Measurements from ENCODE around the gene AXDND1. TPM values are rescaled to one million over a fixed set of nuclear protein-coding genes. Genes with fewer than 3 reads are reported as not detected.
"Not testable (repeated sequence)": the region's sequence is repeated elsewhere in the genome, so short reads cannot be mapped to it uniquely, and the experiment has no call there.

AXDND1 gene
- polyA plus RNA-seq, 1 donor from 2014 or later, result 1.1 TPM

- no peak for TF ChIP-seq RAD21 (conservative IDR thresholded peaks at IDR 0.05)
- TF ChIP-seq CTCF (IDR thresholded peaks at IDR 0.05; ENCODE audit: poor library complexity, severe bottlenecking), result no peak
- TF ChIP-seq, protein P1, sequence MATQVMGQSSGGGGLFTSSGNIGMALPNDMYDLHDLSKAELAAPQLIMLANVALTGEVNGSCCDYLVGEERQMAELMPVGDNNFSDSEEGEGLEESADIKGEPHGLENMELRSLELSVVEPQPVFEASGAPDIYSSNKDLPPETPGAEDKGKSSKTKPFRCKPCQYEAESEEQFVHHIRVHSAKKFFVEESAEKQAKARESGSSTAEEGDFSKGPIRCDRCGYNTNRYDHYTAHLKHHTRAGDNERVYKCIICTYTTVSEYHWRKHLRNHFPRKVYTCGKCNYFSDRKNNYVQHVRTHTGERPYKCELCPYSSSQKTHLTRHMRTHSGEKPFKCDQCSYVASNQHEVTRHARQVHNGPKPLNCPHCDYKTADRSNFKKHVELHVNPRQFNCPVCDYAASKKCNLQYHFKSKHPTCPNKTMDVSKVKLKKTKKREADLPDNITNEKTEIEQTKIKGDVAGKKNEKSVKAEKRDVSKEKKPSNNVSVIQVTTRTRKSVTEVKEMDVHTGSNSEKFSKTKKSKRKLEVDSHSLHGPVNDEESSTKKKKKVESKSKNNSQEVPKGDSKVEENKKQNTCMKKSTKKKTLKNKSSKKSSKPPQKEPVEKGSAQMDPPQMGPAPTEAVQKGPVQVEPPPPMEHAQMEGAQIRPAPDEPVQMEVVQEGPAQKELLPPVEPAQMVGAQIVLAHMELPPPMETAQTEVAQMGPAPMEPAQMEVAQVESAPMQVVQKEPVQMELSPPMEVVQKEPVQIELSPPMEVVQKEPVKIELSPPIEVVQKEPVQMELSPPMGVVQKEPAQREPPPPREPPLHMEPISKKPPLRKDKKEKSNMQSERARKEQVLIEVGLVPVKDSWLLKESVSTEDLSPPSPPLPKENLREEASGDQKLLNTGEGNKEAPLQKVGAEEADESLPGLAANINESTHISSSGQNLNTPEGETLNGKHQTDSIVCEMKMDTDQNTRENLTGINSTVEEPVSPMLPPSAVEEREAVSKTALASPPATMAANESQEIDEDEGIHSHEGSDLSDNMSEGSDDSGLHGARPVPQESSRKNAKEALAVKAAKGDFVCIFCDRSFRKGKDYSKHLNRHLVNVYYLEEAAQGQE (IDR thresholded peaks at IDR 0.05; ENCODE audit: borderline replicate concordance), result no peak
- no peak for TF ChIP-seq MXI1 (conservative IDR thresholded peaks at IDR 0.05; ENCODE audit: poor library complexity, severe bottlenecking)
- TF ChIP-seq EZH2 (IDR thresholded peaks at IDR 0.05; ENCODE audit: borderline replicate concordance, insufficient read depth, low read length, poor library complexity, severe bottlenecking), result no peak
- no peak for TF ChIP-seq TAF1 (IDR thresholded peaks at IDR 0.05; ENCODE audit: low read depth)
- no peak for TF ChIP-seq POLR2AphosphoS5 (IDR thresholded peaks at IDR 0.05)
- TF ChIP-seq SMC3 (conservative IDR thresholded peaks at IDR 0.05; ENCODE audit: poor library complexity), result no peak
- no peak for TF ChIP-seq EP300 (conservative IDR thresholded peaks at IDR 0.05; ENCODE audit: poor library complexity, severe bottlenecking)
- no peaks in the 10 kb centered on the region for H3K27me3 ChIP-seq (ENCODE audit: insufficient read depth, low read depth, low read length)
- no peaks in the 10 kb centered on the region for H3K9me3 ChIP-seq (ENCODE audit: low read length)
- H3K4me2 ChIP-seq (ENCODE audit: low read length), result no peak overlapping the region
- H3K9me2 ChIP-seq (ENCODE audit: insufficient read depth, low read length), result no peaks in the 10 kb centered on the region
- no peak overlapping the region for H2AFZ ChIP-seq (ENCODE audit: low read depth, low read length)
- no peaks in the 10 kb centered on the region for H4K20me1 ChIP-seq (ENCODE audit: insufficient read depth)
- no peaks in the 10 kb centered on the region for H3F3A ChIP-seq (ENCODE audit: insufficient read depth, low read length, poor library complexity, severe bottlenecking)
- no peaks in the 10 kb centered on the region for H3K79me2 ChIP-seq (replicated peaks; ENCODE audit: insufficient read depth, low read length)
- no peak overlapping the region for H3K27ac ChIP-seq (ENCODE audit: low read length)
- no peaks in the 10 kb centered on the region for H3K36me3 ChIP-seq (ENCODE audit: insufficient read depth, low read length)
- H3K4me3 ChIP-seq (ENCODE audit: low read length), result no peak overlapping the region
- no peak overlapping the region for H3K9ac ChIP-seq (ENCODE audit: low read length)
Measured at GRCh38 chr1:179353546-179353945, 12.2 kb upstream of the AXDND1 start.

DNA sequence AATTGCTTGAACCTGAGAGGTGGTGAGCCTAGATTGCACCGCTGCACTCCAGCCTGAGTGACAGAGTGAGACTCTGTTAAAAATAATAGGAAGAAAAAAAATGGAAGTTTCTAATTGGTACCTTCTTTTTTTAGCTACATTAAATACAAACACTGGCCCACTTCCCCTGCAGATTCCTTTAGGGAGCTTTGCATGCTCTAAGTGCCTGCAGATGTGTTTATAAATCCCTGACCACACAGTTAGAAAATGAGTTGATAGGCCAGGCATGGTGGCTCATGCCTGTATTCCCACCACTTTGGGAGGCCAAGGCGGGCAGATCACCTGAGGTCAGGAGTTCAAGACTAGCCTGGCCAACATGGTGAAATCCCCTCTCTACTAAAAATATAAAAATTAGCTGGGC is 4.1 kb upstream of the AXDND1 start:
- not testable (repeated sequence) for H3K36me3 ChIP-seq (ENCODE audit: insufficient read depth, low read length); H3K27ac ChIP-seq (ENCODE audit: low read length); H4K20me1 ChIP-seq (ENCODE audit: insufficient read depth); H3K4me3 ChIP-seq (ENCODE audit: low read length); H3K9me3 ChIP-seq (ENCODE audit: low read length); H2AFZ ChIP-seq (ENCODE audit: low read depth, low read length); H3K27me3 ChIP-seq (ENCODE audit: insufficient read depth, low read depth, low read length); H3K79me2 ChIP-seq (replicated peaks; ENCODE audit: insufficient read depth, low read length); H3K9me2 ChIP-seq (ENCODE audit: insufficient read depth, low read length); H3F3A ChIP-seq (ENCODE audit: insufficient read depth, low read length, poor library complexity, severe bottlenecking); H3K4me2 ChIP-seq (ENCODE audit: low read length); H3K9ac ChIP-seq (ENCODE audit: low read length)

Data from neural cell (in vitro differentiated cells).